HepG2 (cell line): ENCODE measurements around the gene CDC34. TPM values are rescaled to one million over a fixed set of nuclear protein-coding genes. Genes with fewer than 3 reads are reported as not detected.

Source experiments
- AGO2 ChIP-seq: fragments of 200-400 bp; formaldehyde crosslinking; optimal IDR thresholded peaks from 2 replicates; pipeline ENCODE3; 2017; ENCODE audit warnings: mild to moderate bottlenecking, low read depth, low read length, moderate library complexity
- ARNTL ChIP-seq: sonication (generic); formaldehyde crosslinking; IDR thresholded peaks from 2 replicates; pipeline ENCODE4 v1.4.0; 2020; ENCODE audit warnings: mild to moderate bottlenecking, missing genetic modification reagents
- ASH2L ChIP-seq: fragments of 300-600, 200-600 bp; sonication (generic); IDR thresholded peaks from 2 replicates; pipeline ENCODE4 v1.7.0; 2017; ENCODE audit warnings: low read depth, mild to moderate bottlenecking, moderate library complexity, mixed read lengths, low read length; ENCODE audit not compliant: insufficient read length
- ATM ChIP-seq: fragments of 450-650 bp; IDR thresholded peaks from 2 replicates; pipeline ENCODE4 v1.7.1; 2017; ENCODE audit warnings: mild to moderate bottlenecking, borderline replicate concordance
- GATAD1 ChIP-seq: IDR thresholded peaks from 2 replicates; pipeline ENCODE4 v1.6.1; 2016; ENCODE audit warnings: missing genetic modification reagents, missing compliant biosample characterization
- GZF1 ChIP-seq: sonication (generic); formaldehyde crosslinking; IDR thresholded peaks from 2 replicates; pipeline ENCODE4 v1.5.1; 2020; ENCODE audit warnings: mild to moderate bottlenecking, missing genetic modification reagents
- RERE ChIP-seq: IDR thresholded peaks from 2 replicates; pipeline ENCODE4 v1.6.1; 2016; ENCODE audit warnings: low read depth, missing genetic modification reagents, missing compliant biosample characterization
- SAP130 ChIP-seq: IDR thresholded peaks from 2 replicates; pipeline ENCODE4 v1.6.1; 2016; ENCODE audit warnings: low read depth
- SKIL ChIP-seq: sonication (generic); formaldehyde crosslinking; IDR thresholded peaks from 2 replicates; pipeline ENCODE4 v1.8.0; 2022; ENCODE audit warnings: missing genetic modification reagents, mild to moderate bottlenecking, moderate library complexity, borderline replicate concordance
- SRSF4 ChIP-seq: fragments of 200-400 bp; formaldehyde crosslinking; IDR thresholded peaks from one replicate; pipeline ENCODE4 v1.6.1; 2018; ENCODE audit warnings: mild to moderate bottlenecking, low read depth, low read length, moderate library complexity; ENCODE audit not compliant: poor library complexity, severe bottlenecking
- TFAP4 ChIP-seq: sonication (generic); IDR thresholded peaks from 2 replicates; pipeline ENCODE4 v1.6.1; 2016; ENCODE audit warnings: low read depth, borderline replicate concordance
- THAP11 ChIP-seq: IDR thresholded peaks from 2 replicates; pipeline ENCODE4 v1.6.1; 2016; ENCODE audit warnings: missing biosample characterization, missing genetic modification reagents
- YY1 ChIP-seq: IDR thresholded peaks from 2 replicates; pipeline ENCODE4 v1.6.1; 2011; ENCODE audit warnings: low read length, low read depth, moderate library complexity, mild to moderate bottlenecking; ENCODE audit not compliant: insufficient read depth, insufficient replicate concordance
- ZNF121 ChIP-seq: sonication (generic); formaldehyde crosslinking; IDR thresholded peaks from 2 replicates; pipeline ENCODE4 v1.5.0; 2020; ENCODE audit warnings: mild to moderate bottlenecking, missing genetic modification reagents
- ZNF7 ChIP-seq: IDR thresholded peaks from 2 replicates; pipeline ENCODE4 v1.6.1; 2016; ENCODE audit warnings: missing biosample characterization, missing genetic modification reagents
- ZNF768 ChIP-seq: sonication (generic); formaldehyde crosslinking; IDR thresholded peaks from 2 replicates; pipeline ENCODE4 v1.4.0; 2020; ENCODE audit warnings: missing genetic modification reagents
- ZNF776 ChIP-seq: sonication (generic); formaldehyde crosslinking; IDR thresholded peaks from 2 replicates; pipeline ENCODE4 v1.4.0; 2020; ENCODE audit warnings: mild to moderate bottlenecking, missing genetic modification reagents
- polyA plus RNA-seq, 8 experiments: library from polyadenylated mRNA; depleted of rRNA in 3 of 8; stranded (reverse) in 7 of 8; unstranded in 1 of 8; fragments of >200 nt; fragmentation: Illumina TruSeq in 4 of 8; extraction: Trizol in 4 of 8; gene quantifications; 2 replicates each; pipeline versions ENCODE4 v1.2.1 to v1.2.3, GENCODE V29; 2011 to 2016; ENCODE audit warnings: low read depth in 4 of 8, missing spikeins in 1 of 8, mixed read lengths in 1 of 8; ENCODE audit not compliant: insufficient read depth in 1 of 8
- total RNA-seq, 5 experiments: library from RNA; depleted of rRNA; stranded (reverse); fragments of >200 nt; fragmentation: Illumina TruSeq; extraction: Trizol; gene quantifications; 2 replicates each; pipeline ENCODE4 v1.2.3, GENCODE V29; 2016; ENCODE audit warnings: low read depth in 1 of 5

The CDC34 gene
- total and polyA plus RNA-seq, 2 of the 13 experiments (the other 11 are each of a cell fraction or from before 2014, with no cell fraction given), result 138 to 150 TPM

GRCh38 chr19:494171-495080 lies 37.1 kb upstream of the CDC34 start (continued):
- peak; percentile 14; the same call in 1 of the 2 replicates for TF ChIP-seq SKIL (CRISPR knock-in tag)
- TF ChIP-seq RERE (CRISPR knock-in tag), result no peak
- peak; percentile 11; the same call in 1 of the 2 replicates for TF ChIP-seq ZNF768
- no peak for TF ChIP-seq SRSF4
- TF ChIP-seq THAP11, result 0 out of 2 replicates have a peak, but pooled peaks have one; percentile 34
- no peak for TF ChIP-seq ZNF7 (CRISPR knock-in tag)
- peak; percentile 55 for TF ChIP-seq AGO2
- 0 out of 2 replicates have a peak, but pooled peaks have one; percentile 35 for TF ChIP-seq GATAD1 (CRISPR knock-in tag)
- TF ChIP-seq ARNTL (CRISPR knock-in tag), result 0 out of 2 replicates have a peak, but pooled peaks have one; percentile 22
- no peak for TF ChIP-seq ATM
- TF ChIP-seq GZF1, result no peak
- peak; percentile 10; the same call in 1 of the 2 replicates for TF ChIP-seq TFAP4
- TF ChIP-seq ZNF776 (CRISPR knock-in tag), result peak; percentile 25; the same call in 1 of the 2 replicates
- peak; percentile 23 for TF ChIP-seq YY1
- TF ChIP-seq ZNF121 (CRISPR knock-in tag), result no peak
- no peak for TF ChIP-seq ASH2L
- TF ChIP-seq SAP130, result peak; percentile 60
